Measurements from ENCODE around the gene HDAC7. TPM values are rescaled to one million over a fixed set of nuclear protein-coding genes. Genes with fewer than 3 reads are reported as not detected.

The HDAC7 gene
- total and polyA plus RNA-seq, 2 of the 13 experiments (the other 11 are each of a cell fraction or from before 2014, with no cell fraction given): 4.6 to 10.8 TPM

DNA sequence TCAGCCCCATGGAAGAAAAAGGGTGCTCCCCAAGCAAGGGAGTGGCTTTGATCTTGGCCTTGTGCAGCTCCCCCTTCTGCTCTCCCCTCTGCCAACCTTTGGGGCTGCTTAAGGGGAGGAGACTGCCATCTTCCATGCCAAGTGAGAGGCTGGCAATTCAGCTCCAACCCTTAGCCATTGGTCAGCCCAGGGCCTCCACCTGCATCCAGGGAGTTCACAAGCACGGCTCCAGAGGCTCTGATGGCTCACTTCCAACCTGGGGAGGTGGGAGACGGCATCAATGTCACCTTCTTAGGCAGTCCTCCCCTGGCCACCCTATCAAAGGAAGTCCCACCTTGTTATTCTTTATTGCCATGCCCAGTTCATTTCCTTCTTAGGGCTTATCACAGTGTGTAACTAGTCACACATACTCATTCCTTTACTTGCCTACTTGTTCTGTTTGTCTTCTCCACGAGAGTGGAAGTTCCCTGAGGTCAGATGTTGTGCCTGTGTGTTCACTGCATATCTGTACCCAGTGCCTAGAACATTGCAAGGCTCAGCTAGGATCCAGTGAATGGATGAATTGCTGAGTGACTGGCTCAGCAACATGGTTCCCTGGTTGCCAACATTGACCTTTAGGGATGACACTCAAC lies 5.0 kb downstream of the HDAC7 start:
- Histone ChIP-seq H4K20me1 (ENCODE audit: insufficient read depth, low read length) (peaks cover 4% of the 10 kb centered on the region; the same call in 1 of the 2 replicates), H3K27me3 (ENCODE audit: control insufficient read depth in 1 of 2, insufficient read depth in 2 of 2, low read length in 2 of 2) (no peaks in the 10 kb centered on the region), H3K4me2 (ENCODE audit: low read depth, low read length) (no peak overlapping the region)

More for the DNA sequence above, 5.0 kb downstream of the HDAC7 start:
- in situ Hi-C loops (cut with HindIII; ENCODE audit: extremely low pct_ligation_motif_present, low pct_unique_long_range_greater_than_20kb): no loop called here
- Histone ChIP-seq H3K79me2 (ENCODE audit: insufficient read depth, low read length) (peaks cover 1% of the 10 kb centered on the region), H3K27ac (ENCODE audit: extremely low read length, insufficient read depth, low read length) (no peak overlapping the region), H2AFZ (ENCODE audit: low read length) (no peak overlapping the region), H3K4me3 (replicated peaks in 1 of 3; ENCODE audit: insufficient read depth in 1 of 3, low read depth in 2 of 3, low read length in 3 of 3) (no peak overlapping the region), H3K9me3 (ENCODE audit: low read length) (no peaks in the 10 kb centered on the region), H3K9ac (ENCODE audit: insufficient read depth, low read depth, low read length) (no peak overlapping the region), H3K4me1 (ENCODE audit: insufficient read depth, low read length) (peaks cover 28% of the 10 kb centered on the region), H3K36me3 (replicated peaks in 1 of 2; ENCODE audit: control insufficient read depth in 1 of 2, insufficient read depth in 2 of 2, low read length in 2 of 2) (no peaks in the 10 kb centered on the region)
- POLR2A ChIA-PET: no interaction called here
- CTCF ChIA-PET (ENCODE audit: low intra/inter-chr PET ratio, low total read pairs): no interaction called here
- no TSS peak for BruUV-seq (replicated peaks)
- FAIRE-seq (no peak), ATAC-seq (no peak), DNase-seq (ENCODE audit: low spot score) (no peak)
- TF ChIP-seq SIX4 (CRISPR knock-in tag; IDR thresholded peaks at IDR 0.05): no peak
- TF ChIP-seq POLR2A (IDR thresholded peaks at IDR 0.05; ENCODE audit: insufficient read depth in 1 of 2, low read depth in 2 of 2, low read length in 2 of 2): no peak
- no peak for TF ChIP-seq PCBP2 (optimal IDR thresholded peaks at IDR 0.05; ENCODE audit: low read depth, low read length, poor library complexity, severe bottlenecking)
- TF ChIP-seq ZSCAN30 (CRISPR knock-in tag; IDR thresholded peaks at IDR 0.05): no peak
- no peak for TF ChIP-seq ZNF335 (CRISPR knock-in tag; IDR thresholded peaks at IDR 0.05)
- no peak for TF ChIP-seq HOXD1 (CRISPR knock-in tag; IDR thresholded peaks at IDR 0.05)
- TF ChIP-seq, protein P1, sequence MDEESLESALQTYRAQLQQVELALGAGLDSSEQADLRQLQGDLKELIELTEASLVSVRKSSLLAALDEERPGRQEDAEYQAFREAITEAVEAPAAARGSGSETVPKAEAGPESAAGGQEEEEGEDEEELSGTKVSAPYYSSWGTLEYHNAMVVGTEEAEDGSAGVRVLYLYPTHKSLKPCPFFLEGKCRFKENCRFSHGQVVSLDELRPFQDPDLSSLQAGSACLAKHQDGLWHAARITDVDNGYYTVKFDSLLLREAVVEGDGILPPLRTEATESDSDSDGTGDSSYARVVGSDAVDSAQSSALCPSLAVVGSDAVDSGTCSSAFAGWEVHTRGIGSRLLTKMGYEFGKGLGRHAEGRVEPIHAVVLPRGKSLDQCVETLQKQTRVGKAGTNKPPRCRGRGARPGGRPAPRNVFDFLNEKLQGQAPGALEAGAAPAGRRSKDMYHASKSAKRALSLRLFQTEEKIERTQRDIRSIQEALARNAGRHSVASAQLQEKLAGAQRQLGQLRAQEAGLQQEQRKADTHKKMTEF (CRISPR knock-in tag; IDR thresholded peaks at IDR 0.05): no peak
- TF ChIP-seq MED13 (CRISPR knock-in tag; IDR thresholded peaks at IDR 0.05): no peak
- TF ChIP-seq, protein P2, sequence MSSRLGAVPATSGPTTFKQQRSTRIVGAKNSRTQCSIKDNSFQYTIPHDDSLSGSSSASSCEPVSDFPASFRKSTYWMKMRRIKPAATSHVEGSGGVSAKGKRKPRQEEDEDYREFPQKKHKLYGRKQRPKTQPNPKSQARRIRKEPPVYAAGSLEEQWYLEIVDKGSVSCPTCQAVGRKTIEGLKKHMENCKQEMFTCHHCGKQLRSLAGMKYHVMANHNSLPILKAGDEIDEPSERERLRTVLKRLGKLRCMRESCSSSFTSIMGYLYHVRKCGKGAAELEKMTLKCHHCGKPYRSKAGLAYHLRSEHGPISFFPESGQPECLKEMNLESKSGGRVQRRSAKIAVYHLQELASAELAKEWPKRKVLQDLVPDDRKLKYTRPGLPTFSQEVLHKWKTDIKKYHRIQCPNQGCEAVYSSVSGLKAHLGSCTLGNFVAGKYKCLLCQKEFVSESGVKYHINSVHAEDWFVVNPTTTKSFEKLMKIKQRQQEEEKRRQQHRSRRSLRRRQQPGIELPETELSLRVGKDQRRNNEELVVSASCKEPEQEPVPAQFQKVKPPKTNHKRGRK (CRISPR knock-in tag; IDR thresholded peaks at IDR 0.05): no peak
- TF ChIP-seq ELF4 (CRISPR knock-in tag; IDR thresholded peaks at IDR 0.05; ENCODE audit: borderline replicate concordance): no peak
- no peak for TF ChIP-seq ZNF451 (CRISPR knock-in tag; IDR thresholded peaks at IDR 0.05)
- intact Hi-C loops (cut with micrococcal nuclease; ENCODE audit: unreplicated experiment): no loop called here
- 72% methylated on average over 2 of the region's 3 CpGs for WGBS (ENCODE audit: low lambda C conversion rate)

Data from HepG2 (cell line).